HG03565 (cell line): Measurements from ENCODE around the gene NUDT8.
"Not testable (repeated sequence)": the region's sequence is repeated elsewhere in the genome, so short reads cannot be mapped to it uniquely, and the experiment has no call there.

ENCODE experiments used
- ATAC-seq: cut with Tn5 transposase; IDR thresholded peaks from one replicate; pipeline ENCODE4 v1.9.1; 2021; ENCODE audit warnings: mild to moderate bottlenecking, moderate library complexity; ENCODE audit not compliant: unreplicated experiment

NUDT8 gene

DNA sequence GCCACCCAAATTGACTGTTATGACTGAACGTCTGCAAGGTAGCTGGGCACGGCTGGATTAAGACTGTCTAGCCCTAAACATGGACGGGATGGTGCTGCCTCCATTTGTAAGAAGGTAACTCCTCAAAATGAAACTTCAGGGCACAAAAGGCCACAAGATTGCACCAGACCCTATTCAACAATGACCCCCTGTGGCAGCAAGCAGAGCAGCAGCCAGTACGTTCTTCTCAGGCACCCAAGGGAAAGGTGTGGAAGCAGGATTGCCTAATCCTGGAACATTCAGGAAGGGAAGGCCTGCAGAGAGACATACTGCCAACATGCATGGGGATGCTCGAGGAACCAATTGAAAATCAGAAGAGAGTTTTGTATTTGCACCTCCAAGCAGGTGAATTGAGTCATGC is 14.3 kb upstream of the NUDT8 start:
- ATAC-seq: no peak

DNA sequence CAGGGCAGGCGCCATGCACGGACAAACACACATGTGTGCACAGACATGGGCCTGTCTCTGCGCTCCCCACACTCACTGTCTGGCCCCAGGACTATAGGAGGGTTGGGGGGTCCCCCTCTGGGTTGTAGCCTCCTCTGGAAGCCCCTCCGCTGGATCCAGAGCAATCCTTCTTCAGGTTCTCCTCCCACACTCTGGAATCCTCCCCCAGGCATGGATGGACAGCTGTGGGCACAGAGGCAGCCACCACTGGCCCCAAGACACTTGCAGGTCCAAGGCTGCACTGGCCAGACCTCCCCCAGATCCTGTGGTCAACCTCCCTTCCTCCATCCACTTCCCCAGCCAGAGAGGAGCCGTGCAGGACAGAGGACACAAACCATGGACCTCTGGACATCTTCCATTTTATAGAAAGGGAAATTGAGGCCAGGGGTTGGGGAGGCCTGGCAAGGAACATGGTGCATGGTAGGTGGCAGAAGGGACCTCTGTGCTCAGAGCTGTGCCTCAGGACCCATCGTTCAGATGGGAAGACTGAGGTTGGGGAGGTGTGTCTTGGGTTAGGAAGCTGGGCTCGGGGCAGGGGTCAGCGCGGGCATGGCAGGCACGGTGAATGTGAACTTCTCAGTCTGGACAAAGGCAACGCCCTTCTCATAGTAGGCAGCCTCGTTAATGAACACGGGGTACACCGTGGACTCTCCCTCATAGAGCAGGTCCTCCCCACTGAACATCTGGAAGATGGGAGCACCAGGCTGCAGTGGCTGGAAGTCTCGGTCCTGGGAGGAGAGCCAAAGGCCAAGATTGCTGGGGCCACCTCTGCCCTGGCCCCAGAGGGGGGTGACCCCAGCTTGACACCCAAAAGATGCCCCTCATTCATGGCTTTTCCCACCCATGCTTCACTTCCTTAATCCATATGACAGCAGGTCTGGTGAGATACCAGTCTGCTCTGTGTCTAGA is 12.7 kb upstream of the NUDT8 start:
- ATAC-seq: no peak

DNA sequence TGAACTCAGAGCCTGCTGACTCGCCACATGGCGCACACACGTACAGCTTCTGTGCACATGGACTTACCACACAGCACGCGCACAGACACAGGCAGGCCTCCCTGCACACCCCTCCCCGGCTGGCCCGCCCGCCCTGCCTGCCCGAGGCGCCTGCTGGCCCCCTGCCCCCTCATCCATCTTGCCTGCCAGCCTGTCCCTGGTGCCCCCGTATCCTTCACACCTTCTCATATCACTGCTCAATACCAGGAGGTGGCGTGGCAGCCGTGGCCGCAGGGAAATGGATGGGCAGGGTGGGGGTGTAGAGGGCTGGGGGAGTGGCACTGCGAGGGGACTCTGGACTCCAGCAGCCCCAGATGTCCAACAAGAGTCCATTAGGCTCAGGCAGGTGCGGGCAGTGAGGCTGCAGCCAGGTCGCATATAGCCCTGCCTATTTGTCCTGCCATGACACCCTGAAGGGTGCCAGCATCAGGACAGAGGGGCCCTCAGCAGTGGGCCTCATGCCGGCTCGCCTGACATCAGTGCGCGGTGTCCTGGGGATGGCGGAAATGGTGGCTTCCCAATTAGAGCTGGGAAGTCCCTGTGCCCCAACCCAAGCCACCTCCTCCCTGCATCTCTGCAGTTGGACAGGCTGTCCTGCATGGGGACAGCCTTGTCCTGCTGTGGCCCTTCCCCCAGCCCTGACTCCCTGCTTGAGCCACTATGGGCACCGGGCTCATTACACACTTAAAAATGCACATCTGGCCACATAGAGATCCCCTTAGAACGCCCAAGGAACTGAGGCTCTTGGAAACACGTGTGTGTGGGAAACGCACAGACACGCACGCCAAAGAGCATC is 11.8 kb upstream of the NUDT8 start:
- no peak for ATAC-seq

DNA sequence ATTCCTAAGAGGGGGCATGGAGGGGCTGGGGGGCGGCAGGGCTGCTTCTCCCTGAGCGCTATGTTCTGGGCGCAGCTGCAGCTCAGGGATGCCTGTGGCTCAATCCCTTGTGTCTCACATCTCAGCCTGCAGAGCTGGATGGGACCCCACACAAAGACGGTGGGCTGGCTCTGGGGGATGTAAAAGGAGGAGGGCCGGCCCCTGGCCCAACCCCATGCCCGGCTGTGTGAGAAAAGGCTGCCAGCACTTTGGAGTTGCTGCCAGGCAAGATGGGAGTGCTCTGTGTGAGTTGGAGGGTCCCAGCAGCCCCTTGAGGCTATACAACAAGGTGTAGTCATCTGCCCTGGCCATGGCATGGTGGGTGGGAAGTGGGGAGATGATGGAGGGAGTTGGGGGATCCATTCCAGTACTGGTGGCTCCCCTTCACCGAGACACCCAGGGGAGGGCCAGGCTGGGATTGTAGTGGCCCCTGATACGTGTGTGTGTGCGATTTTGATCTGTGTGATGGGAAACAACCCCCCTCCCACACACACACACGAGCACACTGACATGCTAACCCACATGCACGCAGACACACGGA is 11.1 kb upstream of the NUDT8 start:
- no peak for ATAC-seq

DNA sequence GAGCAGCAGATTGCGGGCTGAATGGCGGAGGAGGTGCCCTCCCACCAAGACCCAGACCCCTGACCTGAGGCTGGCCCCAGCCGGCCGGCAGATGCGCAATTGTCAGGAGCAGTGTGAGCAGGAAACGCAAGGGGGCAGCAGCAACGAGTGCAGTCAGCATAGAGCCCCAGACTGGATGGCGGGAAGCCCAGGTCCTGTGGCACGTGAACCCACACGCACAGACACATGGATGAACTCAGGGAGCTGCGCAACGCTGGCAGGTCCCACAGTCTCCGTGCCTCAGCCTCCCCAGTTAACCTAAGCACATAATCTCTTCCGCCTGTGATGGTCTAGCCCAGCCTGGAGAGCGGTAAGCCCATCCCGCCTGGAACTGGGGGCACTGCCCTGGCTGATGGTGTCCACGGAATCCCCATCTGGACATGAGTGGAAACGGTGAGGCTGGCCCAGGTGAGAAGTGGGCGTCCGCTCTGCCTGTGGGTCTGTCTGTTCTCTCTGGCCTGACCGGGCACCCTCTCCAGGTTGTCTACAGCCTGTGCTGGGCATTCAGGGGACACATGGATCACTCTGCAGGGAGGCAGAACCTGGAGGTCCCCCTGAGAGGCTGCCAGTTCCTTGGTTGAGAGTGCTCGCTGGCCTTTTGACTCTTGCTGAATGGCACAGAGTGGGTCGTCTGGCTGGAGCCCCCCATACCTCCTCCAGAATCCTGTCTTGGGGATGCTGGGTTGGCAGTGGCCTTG is 10.5 kb upstream of the NUDT8 start:
- no peak for ATAC-seq

DNA sequence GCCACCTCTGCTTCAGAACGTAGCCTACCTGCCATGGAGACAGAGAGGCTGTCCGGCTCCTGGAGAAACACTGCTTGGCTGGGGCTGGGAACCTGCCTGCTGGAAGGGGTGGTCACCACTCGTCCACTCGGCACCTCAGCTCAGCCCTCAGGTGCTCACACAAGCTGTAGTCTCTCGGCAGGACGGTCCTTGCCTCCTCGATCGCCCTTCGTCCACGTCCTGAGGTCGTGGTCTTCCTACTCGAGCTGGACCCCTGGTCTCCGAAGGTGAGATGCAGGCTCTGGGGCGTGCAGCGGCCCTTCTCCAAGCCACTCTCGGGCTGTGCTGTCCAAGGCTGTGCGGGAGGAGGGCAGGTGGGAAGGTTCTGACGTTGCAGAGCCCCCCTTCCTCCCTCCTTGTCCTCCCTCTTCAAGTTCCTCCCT is 9.7 kb upstream of the NUDT8 start, which contains the start of gene TBX10:
TSS of gene TBX10 (minus strand) at position 326 of the 422 bp plus-strand sequence. CDS start at position 35, 291 bp downstream.
- no peak for ATAC-seq

DNA sequence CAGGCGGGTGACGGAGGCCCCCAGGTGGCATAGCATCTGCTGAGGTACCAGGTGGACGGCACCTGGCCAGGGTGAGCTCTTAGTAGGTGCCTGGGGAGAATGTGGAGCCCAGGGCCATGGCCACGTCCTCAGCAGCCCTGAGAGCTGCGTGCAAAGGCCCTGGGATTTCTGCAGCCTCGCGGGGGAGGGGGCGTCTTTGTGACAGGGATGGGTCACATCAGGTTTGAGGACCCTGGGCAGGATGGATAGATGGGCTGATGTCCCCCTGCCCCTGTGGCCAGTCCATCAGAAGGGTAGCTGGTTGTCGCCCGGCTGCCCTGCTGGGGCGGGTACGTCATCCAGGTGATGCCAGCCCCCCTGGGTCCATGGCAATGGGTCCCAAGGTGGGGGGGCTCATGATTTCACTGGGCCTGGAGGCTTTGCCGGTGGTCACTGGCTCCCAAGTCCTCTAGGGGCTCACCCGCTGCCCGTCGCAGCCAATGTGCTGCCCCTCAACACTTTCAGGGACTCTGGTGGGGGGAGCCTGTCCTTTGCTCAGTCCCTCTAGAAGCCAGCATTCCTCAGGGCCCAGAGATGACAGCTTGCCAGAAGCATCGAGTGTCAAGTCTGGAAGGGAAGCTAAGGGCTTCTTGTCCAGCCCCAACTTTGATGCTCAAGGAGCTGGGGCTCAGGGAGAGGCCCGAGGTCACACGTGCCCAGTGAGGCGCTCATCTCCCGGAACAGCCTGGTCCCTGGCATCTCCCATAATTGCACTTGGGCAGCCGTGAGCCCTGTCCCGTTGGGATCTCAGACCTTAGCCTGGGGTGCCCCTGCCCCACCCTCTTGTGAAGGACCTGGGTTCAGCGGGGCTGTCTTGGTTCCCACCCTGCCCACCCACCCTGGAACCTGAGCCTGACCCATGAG is 9.0 kb upstream of the NUDT8 start:
- ATAC-seq: no peak

DNA sequence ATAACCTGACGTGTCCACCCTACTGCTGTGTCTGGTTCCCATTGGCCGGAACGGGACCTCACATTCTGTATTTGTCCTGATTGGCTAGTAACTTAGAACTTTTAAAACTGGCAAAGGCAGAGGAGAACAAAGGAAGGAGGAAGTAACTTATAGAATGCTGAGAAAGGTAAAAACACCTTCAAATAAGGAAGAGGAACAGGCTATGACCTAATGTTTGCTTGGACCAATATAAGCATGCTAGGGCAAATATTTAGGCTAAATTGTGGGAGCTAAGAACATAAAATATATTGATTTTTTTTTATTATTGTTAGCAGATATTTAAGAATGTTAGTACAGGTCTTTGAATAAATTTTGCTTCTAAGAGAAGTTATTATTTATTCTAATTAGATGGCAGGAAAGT is 7.7 kb upstream of the NUDT8 start:
- not testable (repeated sequence) for ATAC-seq

DNA sequence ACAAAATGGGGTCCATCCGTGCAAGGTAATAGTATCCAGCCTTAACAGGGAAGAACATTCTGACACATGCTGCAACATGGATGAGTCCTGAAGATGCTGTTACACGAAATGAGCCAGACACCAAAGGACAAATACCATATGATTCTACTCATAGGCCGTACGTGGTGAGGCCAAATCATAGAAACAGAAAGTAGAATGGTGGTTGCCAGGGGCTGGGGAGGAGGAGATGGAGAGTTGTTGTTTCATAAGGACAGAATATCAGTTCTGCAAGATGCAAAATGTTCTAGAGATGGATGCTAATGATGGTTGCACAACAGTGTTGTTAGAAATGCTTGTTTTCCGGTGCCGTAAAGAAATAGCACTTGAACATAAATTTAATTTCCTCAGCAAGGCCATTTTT is 7.2 kb upstream of the NUDT8 start:
- no peak for ATAC-seq

DNA sequence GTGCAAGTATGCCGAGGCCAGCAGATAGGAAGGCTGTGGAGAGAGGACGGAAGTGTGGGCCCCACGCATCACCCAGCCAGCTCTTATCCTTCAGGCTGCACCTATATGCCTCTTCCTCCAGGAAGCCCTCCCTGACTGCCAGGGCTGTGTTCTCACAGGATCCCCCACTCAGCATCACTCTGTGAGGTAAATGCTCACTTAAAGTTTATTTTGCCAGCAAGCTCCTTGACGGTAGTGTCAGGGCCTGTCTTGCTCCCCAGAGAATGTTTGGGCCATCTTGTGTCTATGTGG is 5.4 kb upstream of the NUDT8 start:
- no peak for ATAC-seq

DNA sequence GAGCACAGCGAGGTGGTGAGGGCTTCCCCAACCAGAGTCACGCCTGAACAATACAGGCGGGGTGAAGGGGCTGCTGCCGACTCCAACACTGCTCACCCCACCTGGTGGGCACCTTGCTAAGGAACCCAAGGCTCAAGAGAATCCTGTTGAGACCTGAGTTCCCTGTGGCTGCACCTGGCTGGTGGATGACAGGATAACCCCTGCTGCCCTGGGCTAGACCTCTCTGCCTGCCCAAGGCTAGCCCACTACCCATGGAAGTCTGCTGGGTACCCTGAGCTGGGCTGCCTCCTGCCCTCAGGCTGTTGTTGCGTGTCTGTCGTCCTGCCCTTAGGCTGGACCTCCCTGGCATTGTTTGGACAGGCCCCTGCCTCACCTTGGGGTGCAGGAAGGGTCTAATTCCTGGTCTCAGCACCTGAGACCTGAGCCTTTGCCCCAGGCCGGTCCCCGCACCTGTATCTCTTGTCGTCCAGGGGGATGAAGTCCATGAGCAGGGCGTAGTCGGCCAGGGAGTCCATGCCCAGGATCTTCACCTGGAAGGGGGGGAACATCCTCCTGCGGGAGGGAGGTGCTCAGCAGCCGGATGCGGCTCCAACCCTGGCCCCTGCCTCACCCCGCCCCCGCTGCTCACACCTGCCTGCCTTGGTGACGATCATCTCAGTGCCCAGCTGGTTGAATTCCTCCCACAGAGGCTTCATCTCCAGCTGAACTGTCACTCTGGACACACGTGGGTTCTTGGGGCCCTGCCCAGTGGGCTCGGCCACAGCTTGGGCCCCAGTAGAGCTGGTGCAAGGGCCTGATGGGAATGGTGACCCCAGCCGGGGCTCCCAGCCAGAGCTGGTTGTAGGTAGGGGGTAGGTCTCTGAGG is 4.9 kb upstream of the NUDT8 start:
- no peak for ATAC-seq

DNA sequence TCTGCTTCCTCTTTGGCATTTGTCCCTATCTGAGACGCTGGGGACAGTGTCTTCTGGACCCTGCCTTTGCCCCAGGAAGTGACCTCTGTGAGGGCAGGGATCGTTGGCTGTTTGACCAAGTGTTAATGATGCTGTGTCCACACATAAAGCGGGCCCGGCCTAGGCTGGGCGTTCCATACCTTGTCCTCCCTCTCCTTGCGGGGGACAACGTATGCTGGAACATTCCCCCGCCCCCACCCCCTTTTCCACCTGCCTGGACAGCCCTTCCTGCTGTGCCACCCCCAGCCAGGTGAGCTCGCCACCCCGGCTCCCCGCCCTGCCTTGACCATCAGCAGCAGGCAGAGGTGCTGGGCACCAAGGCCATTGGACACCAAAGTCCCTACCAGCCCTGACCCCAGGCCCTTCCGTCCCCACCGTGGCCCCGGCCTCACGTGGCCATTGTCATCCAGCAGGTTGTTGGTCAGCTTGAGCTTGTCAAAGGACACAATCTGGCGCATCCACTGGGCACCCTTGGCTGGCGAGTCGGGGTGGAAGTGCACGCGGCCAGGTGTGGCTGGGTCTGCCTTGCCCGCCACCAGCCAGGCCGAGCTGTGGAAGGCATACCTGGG is 4.1 kb upstream of the NUDT8 start:
- no peak for ATAC-seq

DNA sequence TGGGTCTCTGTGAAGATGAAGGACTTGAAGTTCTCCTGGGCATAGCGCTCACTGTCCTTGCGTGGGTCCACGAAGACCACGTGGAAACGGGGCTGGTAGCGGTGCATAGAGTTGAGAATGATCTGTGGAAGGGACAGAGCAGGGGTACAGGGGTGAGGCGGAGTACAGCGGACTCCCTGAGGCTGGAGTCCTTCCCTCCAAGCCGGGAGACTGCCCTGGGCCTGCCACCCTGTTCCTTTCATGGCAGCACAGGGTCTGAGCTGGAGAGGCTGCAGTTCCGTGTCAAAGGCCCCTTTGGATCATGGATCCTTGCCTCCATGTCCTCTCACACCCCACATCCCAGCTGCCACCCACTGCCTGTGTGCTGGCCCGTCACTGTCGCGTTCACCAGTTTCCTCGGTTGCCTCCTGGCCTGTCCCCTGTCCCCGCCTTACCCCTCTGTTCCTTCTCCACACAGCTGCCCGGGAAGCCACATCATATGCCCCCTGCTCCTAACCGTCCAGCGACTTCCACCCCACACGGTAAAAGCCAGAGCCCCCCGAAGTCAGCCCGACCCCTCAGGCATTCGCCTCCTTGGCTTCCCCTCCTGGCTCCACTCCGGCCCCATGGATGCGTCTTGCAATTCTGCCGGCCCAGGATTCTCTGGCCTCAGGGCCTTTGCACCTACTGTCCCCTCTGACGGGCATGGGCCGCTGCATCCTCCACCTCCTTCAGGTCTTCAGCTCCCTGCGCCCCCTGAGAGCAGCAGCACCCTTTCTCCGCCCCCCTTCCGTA is 3.4 kb upstream of the NUDT8 start:
- no peak for ATAC-seq

DNA sequence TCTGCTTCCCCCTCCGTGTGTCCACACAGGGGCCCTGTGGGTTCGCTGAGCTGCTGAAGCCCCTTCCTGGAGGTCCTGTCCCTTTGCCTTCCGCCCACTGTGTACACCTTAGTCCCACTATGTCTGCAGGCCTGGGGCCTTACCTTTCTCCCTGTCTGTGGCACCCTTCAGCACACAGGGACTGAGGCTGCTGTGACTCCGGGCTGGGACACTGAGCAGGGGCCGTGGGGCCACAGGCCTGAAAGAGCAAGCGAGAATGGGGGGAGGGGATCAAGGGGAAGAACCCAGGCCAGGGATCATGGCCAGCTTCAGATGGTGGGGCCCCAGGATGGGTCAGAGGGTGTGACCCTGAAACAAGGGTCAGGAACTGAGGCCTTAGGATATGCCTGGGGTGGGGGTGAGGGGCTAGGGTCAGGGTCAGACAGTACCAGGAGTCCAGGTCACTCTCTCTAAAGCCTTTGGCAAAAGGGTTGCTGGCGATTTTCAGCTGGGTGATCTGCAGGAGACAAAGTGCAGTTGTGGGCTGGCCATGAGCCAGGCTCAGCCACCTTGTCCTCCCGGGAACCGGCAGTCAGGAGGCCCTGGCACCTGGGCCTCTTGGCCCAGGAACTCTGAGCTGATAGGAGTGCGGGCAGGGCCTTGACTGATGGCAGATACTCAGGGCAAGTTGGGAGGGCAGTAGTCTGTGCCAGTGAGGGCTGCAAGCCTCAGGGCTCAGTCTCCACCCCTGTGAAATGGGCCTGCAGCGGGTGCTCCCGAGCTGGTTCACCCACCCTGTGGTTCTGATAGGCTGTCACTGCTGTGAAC is 2.6 kb upstream of the NUDT8 start:
- no peak for ATAC-seq

DNA sequence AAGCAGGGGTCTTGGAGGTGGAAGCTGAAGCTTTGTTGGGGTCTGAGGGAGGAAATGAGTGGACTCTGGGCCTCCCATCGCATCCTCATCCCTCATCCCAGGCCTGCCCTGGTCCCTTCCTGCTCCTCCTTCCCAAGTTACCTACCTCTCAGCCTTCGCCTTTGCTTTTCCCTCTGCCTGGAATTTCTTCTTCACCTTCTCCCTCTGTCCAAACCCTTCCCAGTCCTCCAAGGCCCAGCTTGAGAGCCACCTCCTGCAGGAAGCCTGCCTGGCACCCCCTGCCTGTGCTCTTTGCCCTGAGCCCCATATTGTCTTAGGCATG is 2.1 kb upstream of the NUDT8 start:
- no peak for ATAC-seq

DNA sequence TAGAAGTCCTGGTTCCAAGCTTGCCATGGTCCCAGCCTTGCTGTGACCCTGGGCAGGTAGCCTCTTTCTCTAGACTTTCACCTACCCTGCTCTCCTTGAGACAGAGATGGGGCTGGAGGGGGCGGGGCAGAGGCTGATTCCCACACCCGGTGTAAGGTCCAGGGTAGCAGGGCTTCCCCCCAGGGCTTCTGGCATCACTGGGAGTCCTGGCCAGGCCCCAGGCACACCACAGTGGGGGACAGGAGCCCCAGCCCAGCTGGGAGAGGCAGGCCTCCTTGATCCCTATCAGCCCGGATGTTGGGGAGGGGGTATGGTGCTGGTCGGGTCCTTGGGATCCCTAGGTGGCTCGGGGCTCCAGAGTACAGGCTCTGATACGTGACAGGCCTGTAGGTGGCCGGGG is 1.7 kb upstream of the NUDT8 start:
- ATAC-seq: no peak

DNA sequence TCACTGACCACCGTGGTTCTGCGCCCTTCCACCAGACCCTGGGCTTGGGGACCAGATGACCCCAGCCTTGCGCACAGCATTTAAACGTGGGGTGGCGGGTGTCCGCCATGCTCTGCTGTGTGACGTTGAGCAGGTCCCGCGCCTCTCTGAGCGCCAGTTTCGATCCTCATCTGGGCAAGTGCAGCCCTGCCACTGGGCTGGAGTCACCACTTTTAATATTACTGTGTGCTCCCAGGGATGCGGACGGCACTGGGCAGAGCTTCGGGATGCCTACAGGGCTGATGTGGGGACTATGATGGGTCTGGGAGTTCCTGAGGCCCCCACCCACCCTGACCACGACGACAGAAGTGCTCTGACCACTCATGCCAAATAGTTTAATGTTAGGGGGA is 1.2 kb upstream of the NUDT8 start:
- no peak for ATAC-seq
